ENCODE data around the gene AXDND1.

DNA sequence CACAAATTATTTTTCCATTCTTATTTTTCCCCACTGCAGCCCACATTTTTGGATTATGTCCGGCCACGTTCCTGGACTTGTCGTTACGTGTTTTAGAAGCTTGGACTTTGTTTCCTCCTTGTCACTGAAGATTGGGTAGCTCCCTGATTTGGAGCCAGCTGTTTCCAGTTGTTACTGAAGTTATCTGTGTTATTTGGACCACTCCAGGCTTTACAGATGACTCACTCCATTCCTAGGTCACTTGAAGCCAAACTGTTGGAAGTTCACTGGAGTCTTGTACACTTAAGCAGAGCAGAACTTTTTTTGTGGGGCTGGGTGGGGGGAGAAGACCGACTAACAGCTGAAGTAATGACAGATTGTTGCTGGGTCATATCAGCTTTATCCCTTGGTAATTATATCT is 12.2 kb upstream of the AXDND1 start:
- TF ChIP-seq, protein P1, sequence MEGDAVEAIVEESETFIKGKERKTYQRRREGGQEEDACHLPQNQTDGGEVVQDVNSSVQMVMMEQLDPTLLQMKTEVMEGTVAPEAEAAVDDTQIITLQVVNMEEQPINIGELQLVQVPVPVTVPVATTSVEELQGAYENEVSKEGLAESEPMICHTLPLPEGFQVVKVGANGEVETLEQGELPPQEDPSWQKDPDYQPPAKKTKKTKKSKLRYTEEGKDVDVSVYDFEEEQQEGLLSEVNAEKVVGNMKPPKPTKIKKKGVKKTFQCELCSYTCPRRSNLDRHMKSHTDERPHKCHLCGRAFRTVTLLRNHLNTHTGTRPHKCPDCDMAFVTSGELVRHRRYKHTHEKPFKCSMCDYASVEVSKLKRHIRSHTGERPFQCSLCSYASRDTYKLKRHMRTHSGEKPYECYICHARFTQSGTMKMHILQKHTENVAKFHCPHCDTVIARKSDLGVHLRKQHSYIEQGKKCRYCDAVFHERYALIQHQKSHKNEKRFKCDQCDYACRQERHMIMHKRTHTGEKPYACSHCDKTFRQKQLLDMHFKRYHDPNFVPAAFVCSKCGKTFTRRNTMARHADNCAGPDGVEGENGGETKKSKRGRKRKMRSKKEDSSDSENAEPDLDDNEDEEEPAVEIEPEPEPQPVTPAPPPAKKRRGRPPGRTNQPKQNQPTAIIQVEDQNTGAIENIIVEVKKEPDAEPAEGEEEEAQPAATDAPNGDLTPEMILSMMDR (conservative IDR thresholded peaks at IDR 0.05 in 1 of 2, IDR thresholded peaks at IDR 0.05 in 1 of 2; ENCODE audit: low read depth in 1 of 2, low read length in 2 of 2): no peak
- TF ChIP-seq EZH2 (IDR thresholded peaks at IDR 0.05; ENCODE audit: low read length, missing control alignments): no peak

Measured in fibroblast of lung (primary cell).